HG02970 (cell line): ENCODE results near the gene GDPD5.

ENCODE experiments used
- ATAC-seq: cut with Tn5 transposase; IDR thresholded peaks from one replicate; pipeline ENCODE4 v1.9.1; 2021; ENCODE audit warnings: mild to moderate bottlenecking, moderate library complexity, moderate number of reproducible peaks; ENCODE audit not compliant: unreplicated experiment, low FRiP score

The GDPD5 gene

DNA sequence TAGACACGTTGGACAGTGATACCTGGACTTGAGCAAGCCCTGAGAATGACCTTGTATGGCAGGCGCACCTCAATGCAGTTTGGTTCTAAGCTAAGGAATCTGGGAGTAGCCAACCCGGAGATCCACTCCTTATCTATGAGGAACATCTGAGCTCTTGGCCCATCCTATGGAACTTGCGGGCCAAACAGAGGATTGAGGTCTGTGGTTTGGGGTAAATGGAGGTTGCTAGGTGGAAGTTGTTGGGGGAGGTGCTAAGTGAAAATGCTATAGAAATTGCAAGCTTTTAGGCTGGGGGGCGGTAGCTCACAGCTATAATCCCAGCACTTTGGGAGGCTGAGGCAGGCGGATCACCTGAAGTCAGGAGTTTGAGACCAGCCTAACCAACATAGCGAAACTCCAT is 8.9 kb downstream of the GDPD5 start:
- no peak for ATAC-seq

DNA sequence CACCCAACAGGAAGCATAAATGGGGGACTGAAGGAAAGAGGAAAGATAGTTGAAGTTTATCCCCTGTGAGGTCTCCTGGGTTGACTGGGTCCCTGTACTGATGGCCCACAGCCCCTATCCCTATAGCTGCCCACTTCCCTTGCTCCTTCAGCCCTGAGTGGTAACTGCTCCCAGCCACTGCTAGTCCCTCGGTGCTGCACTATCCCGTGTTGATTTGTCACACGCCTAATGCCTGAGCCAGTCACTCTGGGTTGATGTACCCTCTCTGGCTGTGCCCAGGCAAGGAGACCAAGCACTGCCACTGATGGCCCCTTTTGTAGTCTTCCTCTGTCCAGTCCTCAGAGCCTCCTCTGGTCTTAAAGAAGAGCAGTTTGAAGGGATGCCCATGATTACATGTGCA is 9.6 kb downstream of the GDPD5 start:
- no peak for ATAC-seq

DNA sequence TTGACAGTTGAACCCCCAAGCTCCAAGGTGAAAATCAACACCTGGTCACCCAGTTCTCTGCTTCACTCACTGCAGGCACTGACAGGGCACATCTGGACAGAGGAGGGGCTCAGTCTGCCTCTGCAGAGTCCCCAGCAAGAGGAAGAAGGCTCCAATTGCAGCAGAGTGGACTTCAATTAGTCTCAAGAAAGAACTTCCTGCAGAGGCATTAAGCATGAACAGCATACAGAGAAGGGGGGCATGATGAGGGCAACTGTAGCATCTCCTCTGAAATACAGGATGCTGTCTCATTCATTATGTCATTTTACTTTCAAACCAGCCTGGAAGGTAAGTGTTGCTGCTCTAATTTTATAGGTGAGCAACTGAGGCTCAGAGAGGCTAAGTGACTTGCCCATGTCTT is 11.1 kb downstream of the GDPD5 start:
- no peak for ATAC-seq

DNA sequence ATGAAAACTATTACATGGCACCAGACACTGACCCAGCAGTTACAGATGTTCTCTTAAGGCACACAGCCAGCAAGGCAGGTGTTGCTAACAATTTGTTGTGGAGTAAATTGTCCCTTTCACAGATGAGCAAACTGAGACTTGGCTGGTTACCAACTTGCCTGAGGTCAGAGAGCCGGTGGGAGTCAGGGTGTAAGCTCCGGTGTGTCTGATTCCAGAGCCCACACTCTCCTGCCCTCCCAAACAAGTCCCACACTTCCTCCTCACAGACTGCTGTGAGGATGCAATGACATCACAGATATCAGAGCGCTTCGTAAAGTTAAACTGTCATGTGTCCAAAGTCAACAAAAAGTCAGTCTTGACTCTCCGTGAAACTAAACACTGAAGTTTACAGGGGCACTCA is 12.5 kb downstream of the GDPD5 start:
- ATAC-seq = no peak

DNA sequence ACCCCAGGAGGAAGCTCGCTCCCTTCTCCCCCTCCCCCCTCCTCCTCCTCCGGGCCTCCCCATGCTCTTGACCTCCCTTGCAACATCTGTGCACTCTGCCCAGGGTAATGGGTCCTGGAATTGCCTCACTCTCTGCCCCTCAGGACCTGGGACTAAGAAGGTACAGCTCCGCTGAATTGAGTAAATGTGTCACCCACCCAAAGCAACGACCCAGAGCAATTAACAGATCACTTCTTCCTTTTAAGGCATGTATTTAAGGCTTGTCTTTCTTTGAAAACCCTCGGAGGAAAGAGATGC is 15.1 kb downstream of the GDPD5 start:
- no peak for ATAC-seq

DNA sequence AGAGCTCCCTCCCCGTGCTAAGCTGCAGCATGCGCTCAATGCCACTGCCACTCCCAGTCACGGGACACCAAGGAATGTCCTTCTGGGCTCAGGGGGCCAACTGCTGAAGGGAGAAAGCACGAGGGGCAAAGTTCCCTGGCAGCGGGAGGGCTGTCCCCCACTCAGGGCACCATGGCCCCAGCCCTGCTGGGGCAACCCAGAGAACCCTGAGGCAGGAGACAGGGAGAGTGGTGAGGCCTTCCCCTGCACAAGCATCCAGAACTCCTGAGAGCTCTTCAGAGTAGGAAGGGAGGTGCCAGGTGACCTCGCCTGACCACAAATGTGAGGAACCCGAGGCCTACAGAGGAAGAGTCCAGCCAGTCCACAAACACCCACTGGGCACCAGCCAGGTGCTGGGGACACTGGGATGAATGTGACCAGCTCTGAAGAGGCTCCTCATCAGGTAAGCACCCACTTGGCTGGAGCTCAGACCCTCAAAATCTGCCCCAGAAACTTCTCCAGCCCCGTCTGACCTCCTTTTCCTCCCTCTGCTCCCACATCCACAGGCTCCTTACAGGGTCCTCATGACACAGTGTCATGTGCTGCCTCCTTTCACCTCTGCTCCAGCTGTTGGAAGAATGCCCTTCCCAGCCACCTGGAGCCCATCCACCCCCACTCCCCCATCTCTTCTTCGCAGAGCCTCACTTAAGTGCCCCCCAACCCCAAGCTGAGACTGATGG is 15.6 kb downstream of the GDPD5 start:
- ATAC-seq = no peak

DNA sequence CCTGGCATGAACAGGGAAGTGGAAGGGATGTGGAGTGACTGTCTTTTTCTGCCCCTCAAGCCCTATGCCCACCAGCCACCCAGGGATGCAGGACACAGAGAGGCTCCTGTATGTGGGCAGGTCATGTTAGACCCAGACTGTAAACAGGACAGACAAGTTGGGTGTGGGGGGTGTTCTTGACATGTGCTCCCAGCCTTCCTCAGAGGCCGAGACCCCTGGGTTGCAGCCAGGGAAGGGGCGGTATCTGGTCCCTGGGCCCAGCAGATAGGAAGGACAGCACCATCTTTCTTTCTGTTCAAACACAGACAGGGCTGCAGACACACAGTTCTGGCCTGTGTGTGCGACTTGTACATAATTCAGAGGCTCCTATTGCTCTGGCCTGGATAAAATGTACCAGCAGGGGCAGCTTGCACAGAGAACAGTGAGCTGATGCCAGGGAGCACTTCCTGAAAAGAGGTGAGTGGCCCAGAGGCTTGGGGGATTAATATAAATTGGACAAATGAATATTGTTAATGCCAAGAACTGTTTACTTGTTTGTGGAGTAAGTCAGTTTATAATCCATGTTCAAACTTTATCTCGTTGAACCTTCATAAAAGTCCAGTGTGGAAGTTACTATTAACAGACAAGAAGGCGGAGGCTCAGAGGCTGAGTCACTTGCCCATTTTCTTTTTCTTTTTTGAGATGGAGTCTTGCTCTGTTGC is 16.6 kb downstream of the GDPD5 start:
- no peak for ATAC-seq

DNA sequence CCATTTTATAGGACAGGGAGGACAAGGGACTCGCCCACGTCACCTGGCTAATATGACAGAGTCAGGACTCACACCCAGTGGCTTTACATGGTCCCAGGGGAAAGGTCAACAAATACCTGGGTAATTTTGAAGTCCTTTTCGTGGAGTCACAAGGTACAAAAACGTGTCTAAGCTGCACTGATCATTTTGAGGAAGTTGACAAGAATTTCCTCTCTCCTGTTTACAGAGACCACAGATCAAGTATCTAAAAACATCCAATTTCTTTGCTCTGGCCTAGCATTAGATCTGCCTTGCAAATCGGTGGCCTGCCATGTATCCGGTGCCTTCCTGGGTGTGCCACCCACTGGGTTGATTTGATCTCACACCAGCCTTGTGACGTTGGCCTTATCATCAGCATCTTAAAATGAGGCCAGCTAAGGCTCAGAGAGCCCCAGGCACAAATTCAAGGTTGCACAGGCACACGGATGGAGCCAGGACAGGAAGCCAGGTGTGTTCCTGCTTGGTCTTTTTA is 17.6 kb downstream of the GDPD5 start:
- no peak for ATAC-seq

DNA sequence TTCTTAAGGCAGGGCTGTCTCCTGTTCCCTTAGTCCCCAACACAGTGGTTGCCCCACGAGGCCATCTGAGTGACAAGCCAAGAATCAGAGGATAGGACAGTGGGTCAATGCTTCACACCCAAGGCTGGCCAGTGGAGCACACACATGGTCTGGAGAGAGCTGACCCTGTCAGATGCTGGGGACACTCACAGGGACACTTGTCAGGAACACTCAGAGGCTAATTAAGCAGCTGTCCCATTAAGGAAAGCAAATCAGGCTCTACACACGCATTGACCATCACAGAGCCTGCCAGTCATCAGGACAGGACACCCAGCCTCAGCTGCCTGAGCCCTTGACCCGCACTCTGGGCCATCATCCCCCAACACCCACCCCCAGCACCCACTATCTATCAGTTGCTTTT is 18.2 kb downstream of the GDPD5 start:
- no peak for ATAC-seq

DNA sequence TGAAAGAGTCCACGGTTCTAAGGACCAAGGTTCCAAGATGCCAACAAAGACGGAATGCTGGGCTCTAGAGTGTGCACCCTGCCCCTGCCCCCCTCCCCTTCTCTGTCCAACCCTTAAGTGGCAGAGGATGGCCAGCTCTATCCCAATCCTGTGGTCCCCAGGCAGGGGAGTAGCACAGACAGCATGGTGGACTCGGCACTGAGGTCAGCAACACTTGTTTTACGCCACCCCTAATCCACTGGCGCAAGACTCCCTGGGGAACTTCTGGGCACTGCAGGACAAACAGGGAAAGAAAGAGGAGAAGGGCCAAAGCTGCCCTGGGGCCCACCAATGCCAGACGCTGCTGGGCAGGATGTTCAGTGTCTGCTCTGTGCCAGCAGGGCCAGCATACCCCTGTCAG is 18.9 kb downstream of the GDPD5 start:
- no peak for ATAC-seq

DNA sequence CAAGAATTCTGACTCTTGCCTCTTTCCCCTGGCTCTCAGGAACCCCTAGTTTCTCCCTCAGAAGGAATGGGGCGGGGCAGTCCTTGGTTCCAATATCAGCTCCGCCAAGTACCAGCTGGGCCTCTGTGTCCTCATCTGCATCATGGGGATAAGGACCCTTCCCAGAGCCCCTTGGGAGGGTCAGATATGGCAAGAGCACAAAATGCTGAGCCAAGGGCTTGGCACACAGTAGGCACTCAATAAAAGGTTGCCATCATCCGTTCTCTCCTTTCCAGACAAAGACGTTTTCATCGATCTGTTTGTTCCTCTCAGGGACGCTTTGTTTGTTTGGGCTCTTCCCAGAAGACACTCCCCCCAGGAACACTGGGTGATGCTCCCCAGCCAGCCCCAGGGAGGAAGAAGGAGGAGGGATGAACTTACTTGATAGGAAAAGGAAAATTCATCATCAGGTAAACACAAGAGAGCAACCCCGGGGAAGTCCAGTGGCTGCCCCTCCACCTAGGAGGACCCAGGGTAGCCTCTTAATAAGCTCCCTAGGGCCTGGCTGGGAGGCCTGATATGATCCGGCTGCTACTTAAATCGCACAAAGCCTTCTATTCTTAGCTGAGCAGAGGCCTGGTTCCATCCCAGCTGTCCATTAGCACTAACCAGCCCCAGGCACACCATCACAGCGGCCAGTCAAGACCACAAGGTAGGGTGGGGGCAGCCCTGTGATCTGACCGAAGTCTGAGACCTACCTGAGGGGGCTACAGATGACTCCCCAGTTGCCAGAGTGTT is 19.6 kb downstream of the GDPD5 start:
- ATAC-seq = no peak

DNA sequence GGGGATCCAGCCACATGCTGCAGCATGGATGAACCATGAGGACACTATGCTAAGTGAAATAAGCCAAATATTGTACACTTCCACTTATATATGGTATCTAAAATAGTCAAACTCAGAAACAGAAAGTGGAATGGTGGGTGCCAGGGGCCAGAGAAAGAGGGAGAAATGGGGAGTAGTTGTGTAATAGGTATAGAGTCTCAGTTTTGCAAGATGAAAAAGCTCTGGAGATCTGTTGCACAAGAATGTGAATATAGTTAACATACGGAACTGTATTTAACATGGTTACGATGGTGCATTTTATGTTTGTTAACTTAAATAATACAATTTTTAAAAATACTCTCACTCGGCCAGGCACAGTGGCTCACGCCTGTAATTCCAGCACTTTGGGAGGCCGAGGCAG is 21.2 kb downstream of the GDPD5 start:
- ATAC-seq = no peak

DNA sequence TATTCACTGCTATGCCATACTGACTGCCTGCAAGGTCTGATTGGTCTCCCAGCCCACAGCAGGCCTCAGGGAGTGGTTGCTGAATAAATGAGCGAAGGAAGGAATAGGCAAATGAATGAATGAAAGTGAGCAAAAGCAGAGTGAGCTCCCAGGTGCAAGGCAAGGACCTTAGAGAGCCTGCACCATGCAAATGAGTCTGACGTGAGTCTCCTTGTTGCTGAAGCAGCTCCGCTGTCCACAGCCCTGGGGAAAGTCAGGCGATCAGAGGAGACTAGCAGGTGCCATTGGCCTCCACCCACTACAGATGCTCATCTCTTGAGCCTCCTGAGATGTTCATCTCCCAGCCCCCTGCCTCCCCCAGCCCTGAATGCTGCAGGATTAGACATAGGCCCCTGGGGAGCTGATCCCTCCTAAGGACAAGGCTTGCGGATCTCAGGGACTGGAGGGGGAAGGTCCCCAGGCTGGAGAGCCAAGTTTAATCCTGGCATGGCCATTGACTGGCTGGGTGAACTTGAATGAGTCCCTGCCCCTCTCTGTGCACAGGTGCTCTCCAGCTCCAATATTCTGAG is 22.1 kb downstream of the GDPD5 start:
- no peak for ATAC-seq

DNA sequence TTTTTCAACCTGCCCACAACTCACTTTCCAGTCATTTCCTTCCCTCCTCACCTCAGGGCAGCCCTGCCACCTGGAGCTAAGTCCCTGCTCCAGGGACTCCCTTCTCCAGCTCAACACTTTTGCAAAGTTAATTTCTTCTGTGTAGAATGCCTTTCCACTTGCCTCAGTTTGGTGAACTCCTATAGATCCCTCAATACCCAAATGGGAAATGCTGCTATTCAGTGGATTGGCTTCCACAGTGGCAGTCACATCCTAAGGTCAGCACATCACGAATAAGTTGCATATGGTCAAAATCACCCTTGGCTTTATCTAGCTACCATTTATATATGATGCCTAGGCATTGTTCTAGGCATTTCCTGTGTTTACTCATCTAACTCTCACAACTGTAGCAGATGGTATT is 23.6 kb downstream of the GDPD5 start:
- ATAC-seq = no peak

DNA sequence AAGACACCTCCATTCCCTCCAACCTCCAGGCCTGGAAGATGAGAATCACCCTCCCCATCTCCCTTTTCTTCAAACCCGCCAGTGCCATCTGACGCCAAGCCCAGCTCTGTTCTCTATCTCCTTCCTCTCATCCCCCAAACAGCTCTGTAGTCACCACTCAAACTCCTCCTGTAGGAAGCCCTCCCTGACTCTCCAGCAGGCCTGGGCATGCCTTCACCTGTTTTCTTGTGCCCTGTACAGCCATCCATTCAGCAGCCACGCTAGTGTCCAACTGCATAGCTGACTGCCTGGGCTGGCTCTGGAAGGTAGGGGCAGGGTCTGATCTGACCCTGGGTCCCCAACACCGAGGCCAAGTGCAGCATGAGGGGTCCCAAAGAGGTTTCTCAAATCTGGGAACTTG is 25.0 kb downstream of the GDPD5 start:
- ATAC-seq = no peak

DNA sequence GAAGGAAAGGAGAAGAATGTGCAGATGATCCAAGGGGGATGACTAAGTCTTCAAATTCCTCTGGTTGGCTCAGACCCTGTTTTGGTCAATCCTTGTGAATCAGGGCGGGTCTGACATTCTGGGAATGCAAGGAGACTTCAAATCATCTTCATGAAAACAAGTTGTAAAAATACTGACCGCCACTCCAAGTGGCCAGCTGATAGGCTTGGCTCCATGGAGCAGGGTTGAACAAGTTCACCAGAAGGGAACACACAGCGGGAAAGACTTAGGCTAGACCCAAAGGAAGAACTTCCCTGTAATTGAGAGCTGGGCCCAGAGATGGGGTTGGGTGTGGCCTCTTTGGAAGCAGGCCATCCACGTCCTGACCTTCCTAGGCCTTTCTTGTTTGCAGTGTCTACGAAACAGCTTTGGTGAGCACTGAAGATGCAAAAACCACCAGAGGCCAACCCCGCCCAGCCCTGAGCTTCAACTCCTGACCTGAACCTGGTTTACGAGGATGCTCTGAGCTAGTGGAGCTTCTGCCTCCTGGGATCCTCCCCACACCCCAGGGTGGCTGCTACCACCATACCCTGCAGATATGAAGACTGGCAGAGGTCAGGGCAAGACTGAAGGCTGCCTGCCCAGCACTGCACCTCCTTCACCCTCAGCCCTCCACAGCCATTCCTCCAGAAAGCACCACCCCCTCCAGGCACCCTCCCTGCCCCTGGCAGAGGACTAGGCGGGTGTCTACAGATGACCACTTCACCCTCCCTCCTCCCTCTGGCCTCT is 26.1 kb downstream of the GDPD5 start:
- no peak for ATAC-seq

DNA sequence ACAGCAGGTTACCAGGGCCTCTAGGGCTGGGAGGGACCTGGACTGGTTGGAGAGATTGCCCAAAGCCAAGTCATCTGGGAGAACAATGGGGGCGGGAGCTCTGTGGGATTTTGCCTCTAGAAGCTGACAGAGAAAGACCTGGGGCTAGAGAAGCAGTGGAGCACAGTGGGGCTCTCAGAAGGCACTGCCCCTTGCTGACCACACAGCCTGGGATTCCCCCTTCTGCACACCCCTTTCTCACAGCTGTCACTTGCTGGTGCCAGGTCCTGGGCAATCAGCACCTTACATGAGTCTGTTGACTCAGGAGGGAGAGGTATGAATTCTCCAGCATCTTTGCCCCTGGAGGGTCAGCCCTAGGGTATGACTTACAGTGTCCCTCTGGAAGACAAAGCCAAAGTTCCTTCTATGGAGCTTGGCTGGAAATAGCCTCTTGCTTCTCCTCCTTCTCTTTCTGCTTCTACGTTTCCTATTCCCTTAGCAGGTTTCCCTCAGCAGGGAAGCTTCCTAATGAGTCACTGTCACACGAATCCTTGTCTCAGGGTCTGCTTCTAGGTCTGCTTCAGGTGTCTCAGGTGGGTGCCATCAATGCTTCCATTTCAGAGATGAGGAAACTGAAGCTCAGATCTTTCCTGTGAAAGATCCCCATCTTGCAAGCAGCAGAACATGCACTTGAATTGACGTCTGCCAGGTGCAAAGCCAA is 27.0 kb downstream of the GDPD5 start:
- no peak for ATAC-seq

DNA sequence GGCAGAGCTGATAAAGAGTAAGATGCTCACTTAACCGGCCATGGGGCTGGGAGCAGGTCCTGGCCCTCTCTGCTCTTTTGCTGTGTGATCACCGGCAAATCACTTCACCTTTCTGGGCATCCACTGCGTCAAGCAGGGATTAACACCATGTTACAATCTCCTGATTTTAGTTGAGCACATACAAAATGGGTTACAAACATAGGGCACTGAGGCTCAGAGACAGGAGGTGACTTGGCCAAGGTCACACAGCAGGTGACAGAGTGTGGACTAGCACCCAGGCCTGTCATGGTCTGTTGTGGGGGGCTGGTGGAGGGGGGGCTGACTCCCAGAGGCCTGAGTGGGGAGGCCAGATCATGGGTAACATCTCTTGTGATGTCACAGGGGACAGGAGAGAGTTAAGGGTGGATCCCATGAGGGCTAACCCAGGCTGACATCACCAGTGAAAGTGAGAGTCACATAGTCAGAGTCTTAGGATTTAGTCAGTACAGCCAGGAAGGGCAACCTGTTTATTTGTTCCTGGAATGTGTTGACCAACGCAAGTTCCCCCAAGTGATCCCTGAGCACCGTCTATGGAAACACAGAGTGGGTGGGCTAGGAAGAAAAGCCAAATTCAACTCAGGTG is 27.8 kb downstream of the GDPD5 start:
- no peak for ATAC-seq

DNA sequence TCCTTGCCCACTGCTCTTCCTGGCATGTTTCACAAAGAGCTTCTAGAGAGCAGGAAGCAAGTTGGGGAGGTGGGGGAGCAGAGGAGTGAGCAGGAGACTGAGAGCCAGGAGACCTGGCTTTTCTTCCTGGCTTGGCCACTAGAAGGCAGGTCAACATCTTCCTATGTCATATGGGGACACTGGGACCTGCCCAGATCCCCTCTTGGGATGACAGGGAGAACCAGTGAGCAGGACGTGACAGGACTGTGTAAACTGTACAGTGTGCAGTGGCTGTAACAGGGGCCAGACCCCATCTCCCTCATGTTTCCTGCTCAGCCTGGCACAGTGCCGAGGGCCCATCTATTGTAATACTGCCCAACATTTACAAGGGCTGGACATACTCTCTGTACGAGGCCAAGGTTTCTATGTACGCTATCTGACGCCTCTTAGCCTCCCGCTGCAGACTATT is 29.4 kb downstream of the GDPD5 start:
- no peak for ATAC-seq
